ENCODE results near the gene LAT.
A peak's percentile ranks its signal among the peaks of the same experiment; 100 is the strongest.
"Not testable (repeated sequence)": the region's sequence is repeated elsewhere in the genome, so short reads cannot be mapped to it uniquely, and the experiment has no call there.

The LAT gene

GRCh38 chr16:28984619-28985135 lies at the start of gene LAT:
Gene LAT (plus strand): TSS chr16:28985052. CDS start chr16:28985418, 366 bp downstream.
- DNase-seq: no peak

DNA sequence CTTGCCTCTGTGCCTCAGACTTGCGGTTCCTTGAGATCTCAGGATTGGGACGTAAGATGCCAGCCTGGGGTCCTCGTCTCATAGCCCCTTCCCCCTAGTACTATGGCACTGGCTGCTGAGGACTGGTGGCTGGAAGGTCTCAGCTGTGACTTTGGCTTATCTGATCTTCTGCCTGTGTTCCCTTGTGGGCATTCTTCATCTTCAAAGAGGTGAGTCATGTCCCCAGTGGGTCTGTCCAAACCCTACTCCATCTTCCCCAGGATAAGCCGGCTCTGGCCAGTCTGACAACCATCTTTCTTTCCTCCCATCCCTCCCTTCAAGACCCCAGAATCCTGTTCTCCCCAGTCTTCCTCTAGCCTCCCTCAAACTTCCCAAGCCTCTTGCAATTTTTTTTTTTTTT lies 49.5 kb upstream of the LAT start:
- DNase-seq: no peak

DNA sequence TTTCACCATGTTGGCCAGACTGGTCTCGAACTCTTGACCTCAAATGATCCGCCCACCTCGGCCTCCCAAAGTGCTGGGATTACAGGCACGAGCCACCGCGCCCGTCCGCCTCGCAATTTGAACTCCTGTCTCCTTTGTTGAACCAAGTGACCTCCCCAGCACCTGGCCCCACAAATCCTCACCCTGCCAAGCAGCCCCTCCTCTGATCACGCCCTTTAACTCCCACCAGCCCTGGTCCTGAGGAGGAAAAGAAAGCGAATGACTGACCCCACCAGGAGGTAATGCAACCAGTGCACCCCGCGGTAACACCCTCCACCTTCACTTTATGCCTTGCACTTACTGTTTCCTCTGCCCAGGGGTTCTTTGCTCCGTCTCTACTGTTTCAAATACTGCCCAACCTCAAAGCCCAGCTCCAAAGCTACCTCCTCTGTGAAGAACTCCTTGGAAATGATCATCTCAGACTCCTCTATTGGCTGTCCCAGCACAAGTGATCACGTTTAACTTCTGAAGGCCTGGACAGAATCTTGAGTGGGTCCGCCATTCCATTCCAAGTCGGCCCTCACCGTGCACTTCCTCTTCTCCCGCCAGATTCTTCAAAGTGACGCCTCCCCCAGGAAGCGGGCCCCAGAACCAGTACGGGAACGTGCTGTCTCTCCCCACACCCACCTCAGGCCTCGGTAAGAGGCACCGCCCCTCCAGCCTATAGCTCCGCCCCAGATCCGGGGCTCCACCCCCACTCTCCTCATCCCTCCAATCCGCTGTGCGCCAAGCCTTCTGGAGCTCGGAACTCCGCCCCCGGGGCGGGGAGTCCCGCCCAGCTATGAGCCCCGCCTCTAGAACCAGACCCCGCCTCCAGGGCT lies 48.7 kb upstream of the LAT start:
- DNase-seq: no peak

- no peak for DNase-seq
These were observed 48.1 kb upstream of the LAT start for GRCh38 chr16:28936784-28937155.

GRCh38 chr16:28937222-28937876 lies 47.5 kb upstream of the LAT start:
- no peak for DNase-seq

DNA sequence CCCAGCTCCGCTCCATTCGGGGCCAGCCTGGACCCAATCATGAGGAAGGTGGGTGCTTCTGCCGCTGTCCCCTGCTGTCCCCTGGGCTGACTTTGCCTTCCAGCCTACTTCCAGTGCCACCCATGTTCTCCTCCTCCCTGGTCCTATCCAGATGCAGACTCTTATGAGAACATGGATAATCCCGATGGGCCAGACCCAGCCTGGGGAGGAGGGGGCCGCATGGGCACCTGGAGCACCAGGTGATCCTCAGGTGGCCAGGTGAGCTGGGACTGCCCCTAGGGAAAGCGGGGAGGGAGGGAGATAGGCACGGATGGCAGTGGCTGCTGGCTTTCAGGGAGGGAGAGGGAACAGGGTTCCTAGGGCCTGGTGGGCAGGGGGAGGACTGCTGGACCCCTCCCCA lies 46.1 kb upstream of the LAT start:
- DNase-seq: no peak

DNA sequence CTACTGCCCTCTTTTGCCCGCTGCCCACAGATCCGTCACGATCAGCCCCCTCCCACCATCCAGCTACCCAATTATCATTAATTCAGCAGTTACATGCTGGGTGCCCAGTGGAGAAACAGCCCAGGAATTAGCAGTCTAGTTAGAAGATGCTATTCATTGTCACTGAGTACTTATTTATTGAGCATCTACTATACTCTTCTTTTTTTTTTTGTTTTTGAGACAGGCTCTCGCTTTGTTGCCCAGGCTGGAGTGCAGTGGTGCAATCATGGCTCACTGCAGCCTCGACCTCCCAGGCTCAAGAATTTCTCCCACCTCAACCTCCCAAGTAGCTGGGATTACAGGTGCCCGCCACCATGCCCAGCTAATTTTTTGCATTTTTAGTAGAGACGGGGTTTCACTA lies 45.0 kb upstream of the LAT start:
- DNase-seq: not testable (repeated sequence)

DNA sequence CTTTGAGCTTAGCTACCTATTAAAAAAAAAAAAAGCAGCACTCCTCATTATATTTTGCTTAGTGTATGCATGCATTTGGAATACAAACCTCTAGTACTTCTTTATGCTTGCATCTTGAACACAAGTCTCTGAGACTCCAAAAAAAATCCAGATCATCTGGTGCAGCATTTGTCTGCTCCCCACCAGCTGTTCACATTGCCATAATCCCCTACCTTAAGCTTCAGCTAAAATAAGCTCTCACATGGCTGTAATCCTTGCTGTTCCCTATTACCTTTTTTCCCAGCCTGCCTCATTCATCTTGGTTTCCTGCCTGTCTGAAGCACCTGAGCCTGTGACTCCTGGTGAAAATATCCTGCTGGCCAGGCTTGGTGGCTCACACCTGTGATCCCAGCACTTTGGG lies 41.6 kb upstream of the LAT start:
- no peak for DNase-seq

- DNase-seq: no peak
These were observed 38.2 kb upstream of the LAT start for GRCh38 chr16:28946681-28947080.

DNA sequence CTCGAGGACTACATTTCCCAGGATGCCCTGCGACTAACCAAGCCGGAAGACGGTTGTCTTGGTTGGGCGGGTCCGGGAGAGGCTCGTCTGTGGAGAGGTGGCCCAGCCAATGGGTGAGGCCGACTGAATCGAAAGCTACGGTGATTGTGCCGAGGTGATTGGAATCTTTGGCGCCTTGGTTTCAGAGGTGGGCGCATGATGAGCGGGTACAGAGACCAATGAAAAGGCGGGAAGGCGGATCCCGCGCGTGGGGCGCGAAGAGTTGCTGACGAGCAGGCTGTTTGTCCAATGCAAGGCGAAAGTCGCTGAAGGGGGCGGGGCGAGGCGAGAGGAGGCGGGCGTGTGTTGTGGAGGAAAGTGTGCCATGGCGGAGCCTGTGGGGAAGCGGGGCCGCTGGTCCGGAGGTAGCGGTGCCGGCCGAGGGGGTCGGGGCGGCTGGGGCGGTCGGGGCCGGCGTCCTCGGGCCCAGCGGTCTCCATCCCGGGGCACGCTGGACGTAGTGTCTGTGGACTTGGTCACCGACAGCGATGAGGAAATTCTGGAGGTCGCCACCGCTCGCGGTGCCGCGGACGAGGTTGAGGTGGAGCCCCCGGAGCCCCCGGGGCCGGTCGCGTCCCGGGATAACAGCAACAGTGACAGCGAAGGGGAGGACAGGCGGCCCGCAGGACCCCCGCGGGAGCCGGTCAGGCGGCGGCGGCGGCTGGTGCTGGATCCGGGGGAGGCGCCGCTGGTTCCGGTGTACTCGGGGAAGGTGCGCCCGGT lies 34.0 kb upstream of the LAT start, which contains the start of gene NFATC2IP:
TSS of gene NFATC2IP (plus strand) at position 290 of the 762 bp plus-strand sequence. CDS start at position 365, 75 bp downstream.
- peak; percentile 98 to 99 for DNase-seq

- DNase-seq: no peak
These were observed 33.4 kb upstream of the LAT start for GRCh38 chr16:28951410-28951943.

GRCh38 chr16:28958216-28958615 lies 26.6 kb upstream of the LAT start:
- no peak for DNase-seq

DNA sequence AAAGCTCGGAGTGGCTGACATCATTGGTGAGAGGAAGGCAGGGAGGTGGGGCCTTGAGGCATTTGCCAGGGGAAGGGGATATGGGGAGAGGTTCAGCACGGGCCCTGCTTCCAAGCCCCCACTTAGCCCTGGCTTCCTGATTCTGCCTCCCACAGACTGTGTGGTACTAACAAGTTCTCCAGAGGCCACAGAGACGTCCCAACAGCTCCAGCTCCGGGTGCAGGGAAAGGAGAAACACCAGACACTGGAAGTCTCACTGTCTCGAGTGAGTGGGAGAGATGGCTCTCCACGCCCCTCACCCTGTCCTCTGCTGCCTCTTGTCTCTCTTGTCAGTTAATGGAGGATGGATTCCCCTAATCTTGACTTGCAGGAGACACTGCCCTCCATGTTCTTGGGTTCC lies 26.0 kb upstream of the LAT start:
- DNase-seq: no peak

DNA sequence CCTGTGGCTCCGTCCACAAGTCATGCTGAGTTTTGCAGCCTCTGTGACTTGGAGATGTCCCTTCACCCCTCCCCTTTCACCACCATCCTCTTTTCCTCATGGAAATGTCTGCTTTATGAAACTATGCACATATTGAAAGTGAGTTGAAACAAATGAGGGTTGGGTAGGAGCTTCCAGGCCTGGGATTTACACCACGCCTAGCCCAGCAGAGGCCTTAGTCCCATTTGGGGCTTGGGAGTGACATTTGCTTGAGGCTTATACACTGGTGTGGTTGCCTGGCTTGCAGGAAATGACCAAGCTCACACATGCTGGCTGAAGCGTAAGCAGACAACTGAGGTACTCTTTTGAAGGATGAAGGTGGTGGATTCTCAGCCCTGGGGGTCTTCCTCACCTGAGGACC lies 20.8 kb upstream of the LAT start:
- no peak for DNase-seq

GRCh38 chr16:28964496-28964895 lies 20.4 kb upstream of the LAT start:
- no peak for DNase-seq

- DNase-seq: no peak
These were observed 17.7 kb upstream of the LAT start for GRCh38 chr16:28967156-28967555.

DNA sequence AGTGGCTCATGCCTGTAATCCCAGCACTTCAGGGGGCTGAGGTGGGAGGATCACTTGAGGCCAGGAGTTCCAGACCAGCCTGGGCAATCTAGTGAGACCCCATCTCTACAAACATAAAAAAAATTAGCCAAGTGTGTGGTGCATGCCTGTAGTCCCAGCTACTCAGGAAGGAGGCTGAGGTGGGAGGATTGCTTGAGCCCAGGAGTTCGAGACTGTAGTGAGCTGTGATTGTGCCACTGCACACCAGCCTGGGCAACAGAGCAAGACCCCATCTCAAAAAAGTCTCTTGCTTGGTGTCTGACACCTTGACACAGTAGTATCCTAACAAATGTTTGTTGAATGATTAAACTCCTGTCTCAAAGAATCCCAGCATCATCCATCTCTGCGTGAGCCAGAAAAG lies 15.2 kb upstream of the LAT start:
- not testable (repeated sequence) for DNase-seq

DNA sequence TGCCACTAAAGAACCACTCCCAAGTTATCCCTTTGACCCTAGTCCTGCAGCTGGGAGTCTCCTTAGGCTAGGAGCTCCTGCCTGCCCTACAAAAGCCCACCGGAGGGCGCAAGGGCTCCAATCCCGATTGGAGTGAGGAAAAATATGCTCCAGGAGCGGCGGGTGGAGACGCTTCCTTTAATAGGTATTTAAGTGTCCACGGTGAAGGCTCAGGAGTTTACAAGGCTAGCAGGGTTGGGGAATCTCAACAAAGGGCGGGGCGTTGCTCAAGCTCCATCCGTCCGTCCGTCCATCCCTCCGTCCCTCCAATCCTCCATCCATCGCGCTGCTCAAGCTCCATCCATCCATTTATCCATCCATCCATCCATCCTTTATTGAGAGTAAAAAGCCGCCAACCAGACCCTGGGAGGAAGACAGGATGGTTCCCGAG lies 10.8 kb upstream of the LAT start:
- DNase-seq: no peak

DNA sequence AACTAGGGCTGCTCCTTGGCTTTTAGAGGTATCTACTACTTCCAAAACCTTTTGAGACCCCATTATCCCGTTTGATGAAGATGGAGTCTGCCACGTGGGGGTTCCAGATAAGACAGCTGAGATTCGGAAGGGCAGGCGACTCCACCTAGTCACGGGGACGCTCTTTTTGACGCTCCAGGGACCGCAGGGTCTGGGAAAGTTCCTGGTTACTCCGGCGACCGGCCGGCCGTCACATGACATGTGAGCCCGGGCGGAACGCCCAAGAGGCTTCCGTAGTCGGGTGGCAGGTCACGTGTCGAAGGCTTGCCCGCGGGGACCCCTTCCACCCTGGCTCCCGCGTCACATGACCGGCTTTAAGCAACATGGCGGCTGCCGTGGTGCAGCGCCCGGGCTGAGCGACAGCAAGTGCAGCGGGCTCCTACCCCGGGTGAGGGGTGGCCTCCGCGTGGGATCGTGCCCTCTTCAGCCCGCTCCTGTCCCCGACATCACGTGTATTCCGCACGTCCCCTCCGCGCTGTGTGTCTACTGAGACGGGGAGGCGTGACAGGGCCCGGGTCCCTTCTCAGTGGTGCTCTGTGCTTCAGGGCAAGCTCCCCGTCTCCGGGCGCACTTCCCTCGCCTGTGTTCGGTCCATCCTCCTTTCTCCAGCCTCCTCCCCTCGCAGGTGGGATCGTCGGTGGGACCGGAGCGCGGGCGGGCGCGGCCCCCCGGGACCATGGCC lies 10.3 kb upstream of the LAT start, which contains the start of gene SPNS1:
TSS of gene SPNS1 (plus strand) at position 342 of the 721 bp plus-strand sequence. CDS start at position 716, 374 bp downstream.
- DNase-seq: peak in 1 of 2 experiments; percentile 86

GRCh38 chr16:28975158-28975599 lies 9.7 kb upstream of the LAT start:
- DNase-seq: no peak

DNA sequence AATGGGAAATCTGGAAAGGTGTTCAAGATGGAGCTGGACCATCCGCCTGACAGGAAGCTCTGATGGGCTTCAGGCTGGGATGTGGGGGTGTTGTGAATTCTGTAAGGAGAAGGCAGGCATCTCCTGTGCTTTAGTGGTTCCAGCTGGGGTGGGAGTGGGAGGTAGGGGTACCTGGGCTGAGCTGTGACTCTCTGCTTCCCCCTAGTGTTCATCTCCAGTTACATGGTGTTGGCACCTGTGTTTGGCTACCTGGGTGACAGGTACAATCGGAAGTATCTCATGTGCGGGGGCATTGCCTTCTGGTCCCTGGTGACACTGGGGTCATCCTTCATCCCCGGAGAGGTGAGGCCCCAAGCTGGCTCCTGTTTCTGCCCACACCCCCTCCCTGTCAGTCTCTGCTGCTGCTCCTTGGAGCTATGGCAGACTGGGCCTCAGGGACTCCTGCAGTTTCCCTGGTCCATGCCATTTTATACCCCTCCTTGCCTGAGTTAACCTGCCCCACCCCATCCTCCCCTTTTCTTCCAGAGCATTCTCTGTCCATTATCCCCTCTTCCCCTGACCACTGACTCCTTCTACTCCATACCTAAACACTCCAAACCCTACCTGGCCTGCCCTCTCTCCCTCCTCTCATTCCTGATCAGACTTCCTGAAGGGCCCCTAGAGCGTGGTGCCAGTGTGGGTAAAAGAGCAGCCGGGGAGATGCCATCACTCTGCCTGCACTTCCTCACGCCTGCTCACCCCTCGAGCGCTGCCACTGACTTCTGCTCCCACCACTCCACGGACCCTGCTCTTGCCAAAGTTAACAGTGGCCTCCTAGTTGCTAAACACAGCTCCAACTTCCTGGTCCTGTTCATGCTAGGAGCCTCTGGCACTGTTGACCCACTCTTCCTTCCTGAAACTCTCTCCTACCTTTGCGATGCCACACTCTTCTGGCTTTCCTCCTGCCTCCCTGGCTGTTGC lies 6.9 kb upstream of the LAT start:
- DNase-seq: no peak
